Muscle layer of colon (tissue), 2 donors: ENCODE results near the gene TPX2.

ENCODE experiments used
- H3K27ac ChIP-seq: one replicate; pipeline ENCODE4 v1.7.0; 2013; ENCODE audit warnings: low read depth, mild to moderate bottlenecking, low read length, moderate library complexity
- H3K27me3 ChIP-seq, 2 donors: one replicate each; pipeline ENCODE4 v1.7.0; 2013; ENCODE audit warnings: low read length in 2 of 2, mild to moderate bottlenecking in 2 of 2; ENCODE audit not compliant: insufficient read depth in 2 of 2, control insufficient read depth in 1 of 2
- H3K36me3 ChIP-seq: one replicate; pipeline ENCODE4 v1.7.0; 2013; ENCODE audit warnings: mild to moderate bottlenecking, low read length; ENCODE audit not compliant: insufficient read depth
- H3K4me1 ChIP-seq: one replicate; pipeline ENCODE4 v1.7.0; 2013; ENCODE audit warnings: mild to moderate bottlenecking, low read length; ENCODE audit not compliant: insufficient read depth
- H3K4me3 ChIP-seq, 2 donors: one replicate each; pipeline ENCODE4 v1.7.0; 2013; ENCODE audit warnings: low read length in 2 of 2, low read depth in 1 of 2, mild to moderate bottlenecking in 1 of 2, moderate library complexity in 1 of 2
- H3K9ac ChIP-seq: one replicate; pipeline ENCODE4 v1.7.0; 2013; ENCODE audit warnings: low read length
- H3K9me3 ChIP-seq: one replicate; pipeline ENCODE4 v1.7.0; 2013; ENCODE audit warnings: mild to moderate bottlenecking, low read length
- donor health status: abdominal sarcoma.
- donor health status: Adenocarcinoma of cecum.

The TPX2 gene

DNA sequence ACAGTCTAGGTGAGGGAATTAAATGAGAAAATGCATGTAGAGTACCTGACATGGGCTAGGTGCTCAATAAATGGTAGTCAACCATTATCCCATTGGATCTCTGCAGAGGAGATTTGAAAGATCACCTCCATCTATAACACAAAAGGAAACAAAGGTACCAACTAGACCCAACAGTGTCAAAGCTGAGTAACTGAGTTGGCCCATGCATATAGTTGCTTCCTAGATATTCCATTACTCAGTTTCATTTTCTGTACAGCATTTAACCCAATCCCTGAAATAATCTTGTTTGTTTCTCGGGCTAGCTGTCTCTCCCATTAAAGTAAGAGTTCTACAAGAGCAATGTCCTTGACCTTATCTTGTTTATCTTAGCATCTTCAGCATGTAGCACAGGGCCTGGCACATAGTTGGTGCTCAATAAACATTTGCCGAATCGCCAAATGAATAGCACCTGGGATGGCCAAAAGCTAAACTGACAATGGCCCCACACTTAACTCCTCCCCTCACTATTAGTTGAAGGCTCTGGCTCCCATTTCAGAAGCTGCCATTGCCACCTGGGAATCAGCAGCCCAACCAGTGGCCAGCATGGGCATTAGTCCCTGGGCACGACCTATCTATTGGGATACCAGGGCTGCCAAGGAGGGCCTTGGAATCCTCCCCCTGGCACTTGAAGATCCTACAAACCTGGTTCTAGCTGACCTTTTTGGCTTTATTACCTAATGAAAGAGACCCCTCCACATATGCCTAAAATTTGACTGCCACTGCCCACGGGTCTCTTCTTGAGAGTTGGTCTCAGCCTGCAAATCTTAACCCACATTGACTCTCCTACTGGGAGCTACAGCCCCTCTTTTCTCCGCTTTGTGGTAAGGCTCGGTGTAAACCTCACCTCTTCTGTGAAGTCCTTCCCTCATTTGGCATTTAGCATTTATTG is 39.0 kb upstream of the TPX2 start:
- Histone ChIP-seq H3K9ac (no peak overlapping the region), H3K4me1 (peaks cover 16% of the 10 kb centered on the region)

DNA sequence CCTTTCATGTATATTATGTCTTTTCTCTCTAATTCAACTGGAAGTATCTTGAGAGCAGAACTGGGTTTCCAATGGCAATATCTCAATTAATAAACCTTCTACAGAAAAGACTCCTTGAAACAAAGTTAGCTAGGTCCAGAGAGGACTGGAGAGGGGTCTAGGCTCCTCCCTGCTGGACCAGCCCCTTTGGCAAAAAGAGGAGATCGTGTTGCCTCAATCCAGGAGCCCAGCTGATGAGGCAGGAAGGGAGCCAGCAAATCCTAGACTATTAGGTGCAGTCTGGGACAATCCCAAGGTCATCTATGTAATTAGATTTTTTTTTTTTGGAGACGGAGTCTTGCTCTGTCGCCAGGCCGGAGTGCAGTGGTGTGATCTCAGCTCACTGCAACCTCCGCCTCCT is 38.3 kb upstream of the TPX2 start:
- Histone ChIP-seq H3K9me3 (no peaks in the 10 kb centered on the region), H3K9ac (no peak overlapping the region), H3K36me3 (no peaks in the 10 kb centered on the region), H3K27ac (no peak overlapping the region), H3K4me3 (no peak overlapping the region), H3K27me3 (no peaks in the 10 kb centered on the region), H3K4me1 (peaks cover 16% of the 10 kb centered on the region)

More for the DNA sequence above, 39.0 kb upstream of the TPX2 start:
- no peaks in the 10 kb centered on the region for H3K36me3 ChIP-seq
- no peaks in the 10 kb centered on the region for H3K9me3 ChIP-seq
- peak overlapping the region; percentile 52 for H3K27ac ChIP-seq
- no peak overlapping the region for H3K4me3 ChIP-seq
- H3K27me3 ChIP-seq: no peaks in the 10 kb centered on the region

DNA sequence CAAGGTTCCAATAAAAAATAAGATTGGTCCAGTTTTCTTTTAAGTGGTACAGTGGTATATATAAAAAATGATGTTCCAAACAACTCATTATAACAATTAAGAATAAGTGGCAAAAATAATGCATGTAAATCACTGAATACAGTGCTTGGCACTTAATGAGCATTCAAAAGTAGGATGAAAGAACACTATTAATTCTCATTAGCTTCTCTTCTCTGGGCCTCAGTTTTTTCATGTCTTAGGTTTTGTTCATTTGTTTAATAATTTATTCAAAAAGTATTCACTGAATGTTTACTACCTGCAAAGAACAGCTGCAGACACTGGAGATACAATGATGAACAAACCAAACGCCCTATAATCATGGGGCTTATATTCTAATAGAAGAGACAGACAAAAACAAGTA is 37.5 kb upstream of the TPX2 start:
- H3K27me3 ChIP-seq: no peaks in the 10 kb centered on the region

DNA sequence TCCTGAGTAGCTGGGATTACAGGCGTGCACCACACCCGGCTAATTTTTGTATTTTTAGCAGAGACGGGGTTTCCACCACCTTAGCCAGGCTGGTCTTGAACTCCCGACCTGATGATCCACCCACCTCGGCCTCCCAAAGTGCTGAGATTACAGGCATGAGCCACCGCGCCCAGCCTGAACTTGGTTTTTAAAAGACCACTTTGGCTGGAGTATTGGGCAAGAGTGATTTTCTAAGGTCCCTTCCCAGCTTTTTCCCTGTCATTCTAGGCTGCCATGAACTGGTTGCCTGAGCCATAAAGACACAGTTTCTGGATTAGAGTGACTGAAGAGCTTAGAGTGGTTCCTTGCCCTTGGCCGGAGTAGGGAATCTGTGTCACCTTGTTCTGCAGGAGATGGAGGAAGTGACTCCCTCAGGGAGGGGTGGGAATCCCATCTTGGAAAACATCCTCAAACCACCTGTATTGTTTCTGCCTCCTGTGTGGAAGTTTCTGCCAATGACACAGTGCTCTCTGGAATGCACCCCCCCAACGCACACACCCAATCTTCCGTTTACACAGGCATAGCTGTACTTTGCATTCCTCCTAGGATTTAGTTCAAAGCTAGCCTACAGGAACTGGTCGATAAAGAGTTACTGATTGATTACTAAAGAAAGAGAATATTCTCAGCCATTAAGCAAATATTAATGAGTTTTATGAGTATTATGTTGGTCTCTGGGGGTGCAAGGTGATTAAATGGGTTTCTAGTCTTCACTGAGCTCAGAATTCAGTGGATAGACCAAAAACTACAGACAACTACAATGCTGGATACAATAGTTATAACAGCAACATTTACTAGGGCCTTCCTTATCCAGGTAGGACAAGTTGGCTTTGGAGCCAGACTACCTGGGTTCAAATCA is 34.6 kb upstream of the TPX2 start:
- peaks cover 22% of the 10 kb centered on the region for H3K4me1 ChIP-seq
- no peaks in the 10 kb centered on the region for H3K27me3 ChIP-seq
- no peaks in the 10 kb centered on the region for H3K9me3 ChIP-seq
- H3K9ac ChIP-seq: no peak overlapping the region
- H3K4me3 ChIP-seq: no peak overlapping the region
- peaks cover 20% of the 10 kb centered on the region for H3K36me3 ChIP-seq
- peak overlapping the region; percentile 21 for H3K27ac ChIP-seq

More for the DNA sequence above, 37.5 kb upstream of the TPX2 start:
- Histone ChIP-seq H3K9ac (no peak overlapping the region), H3K4me3 (no peak overlapping the region), H3K4me1 (peaks cover 16% of the 10 kb centered on the region), H3K9me3 (no peaks in the 10 kb centered on the region), H3K27ac (no peak overlapping the region), H3K36me3 (peaks cover 3% of the 10 kb centered on the region)

DNA sequence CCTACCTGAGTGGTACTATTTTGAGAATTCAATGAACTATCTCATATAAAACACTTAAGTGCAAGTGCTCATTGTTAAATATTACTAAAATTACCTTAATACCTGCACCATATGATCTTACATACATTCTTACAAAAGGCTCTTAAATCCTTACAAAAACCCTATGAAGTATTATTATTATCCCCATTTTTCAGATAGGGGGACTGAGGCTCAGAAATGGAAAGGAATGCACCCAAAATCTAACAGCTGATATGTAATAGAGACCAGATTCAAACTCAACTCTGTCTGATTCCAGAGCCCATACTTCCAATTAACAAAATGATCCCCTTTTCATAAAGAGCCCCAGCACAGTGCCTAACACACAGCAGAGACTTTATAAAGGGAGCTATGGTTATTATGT is 33.9 kb upstream of the TPX2 start:
- no peak overlapping the region for H3K27ac ChIP-seq
- no peaks in the 10 kb centered on the region for H3K27me3 ChIP-seq
- H3K36me3 ChIP-seq: peaks cover 20% of the 10 kb centered on the region
- no peaks in the 10 kb centered on the region for H3K9me3 ChIP-seq
- H3K9ac ChIP-seq: no peak overlapping the region
- H3K4me3 ChIP-seq: no peak overlapping the region
- H3K4me1 ChIP-seq: peaks cover 15% of the 10 kb centered on the region

DNA sequence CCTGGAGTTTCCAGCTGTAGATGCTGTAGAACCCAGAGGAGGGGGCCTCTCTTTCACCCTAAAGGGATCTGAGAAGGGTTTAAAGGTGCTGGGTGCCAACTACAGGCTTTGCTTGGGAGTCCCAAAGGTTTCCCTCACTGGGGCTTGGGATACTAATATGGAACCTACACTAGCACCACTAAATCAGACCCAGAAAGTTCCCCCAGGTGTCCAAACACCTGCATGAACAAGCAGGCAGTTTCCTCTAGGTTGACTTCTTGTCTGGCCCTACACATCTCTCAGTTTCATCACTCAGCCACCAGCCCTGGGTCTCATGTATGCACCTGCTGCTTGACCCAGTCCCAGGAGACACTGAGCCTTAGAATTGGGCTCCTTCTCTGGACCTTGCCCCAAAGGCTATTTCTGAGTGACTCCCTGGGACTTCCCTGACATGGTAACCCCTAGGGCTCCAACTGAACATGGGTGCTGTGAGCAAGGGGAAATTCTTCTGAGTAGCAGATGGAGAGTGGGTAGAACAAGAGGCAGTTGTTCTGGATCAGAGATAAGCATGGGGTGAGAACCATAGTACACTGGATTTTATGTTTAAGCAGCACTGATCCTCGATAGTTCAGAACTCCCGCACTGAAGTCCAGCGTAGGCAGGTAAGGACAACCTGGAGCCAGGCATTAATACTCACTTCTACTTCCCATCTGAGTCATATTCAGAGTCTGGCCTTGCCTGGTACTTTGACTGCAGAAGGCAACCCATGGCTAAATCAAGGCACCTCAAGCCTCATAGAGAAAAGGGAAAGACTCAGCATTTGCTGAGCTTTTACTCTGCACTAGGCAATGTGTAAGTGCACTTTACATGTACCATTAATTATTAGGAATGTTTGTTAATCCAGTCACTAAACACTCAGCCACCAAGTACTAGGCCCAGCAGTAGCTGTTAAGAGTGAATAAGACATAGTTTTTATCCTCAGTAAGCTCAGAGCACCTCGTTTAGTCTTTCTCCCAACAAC is 33.2 kb upstream of the TPX2 start:
- no peaks in the 10 kb centered on the region for H3K9me3 ChIP-seq
- peaks cover 22% of the 10 kb centered on the region for H3K36me3 ChIP-seq
- no peak overlapping the region for H3K9ac ChIP-seq
- peaks cover 10% of the 10 kb centered on the region for H3K4me1 ChIP-seq
- H3K27me3 ChIP-seq: no peaks in the 10 kb centered on the region
- H3K27ac ChIP-seq: no peak overlapping the region
- no peak overlapping the region for H3K4me3 ChIP-seq

DNA sequence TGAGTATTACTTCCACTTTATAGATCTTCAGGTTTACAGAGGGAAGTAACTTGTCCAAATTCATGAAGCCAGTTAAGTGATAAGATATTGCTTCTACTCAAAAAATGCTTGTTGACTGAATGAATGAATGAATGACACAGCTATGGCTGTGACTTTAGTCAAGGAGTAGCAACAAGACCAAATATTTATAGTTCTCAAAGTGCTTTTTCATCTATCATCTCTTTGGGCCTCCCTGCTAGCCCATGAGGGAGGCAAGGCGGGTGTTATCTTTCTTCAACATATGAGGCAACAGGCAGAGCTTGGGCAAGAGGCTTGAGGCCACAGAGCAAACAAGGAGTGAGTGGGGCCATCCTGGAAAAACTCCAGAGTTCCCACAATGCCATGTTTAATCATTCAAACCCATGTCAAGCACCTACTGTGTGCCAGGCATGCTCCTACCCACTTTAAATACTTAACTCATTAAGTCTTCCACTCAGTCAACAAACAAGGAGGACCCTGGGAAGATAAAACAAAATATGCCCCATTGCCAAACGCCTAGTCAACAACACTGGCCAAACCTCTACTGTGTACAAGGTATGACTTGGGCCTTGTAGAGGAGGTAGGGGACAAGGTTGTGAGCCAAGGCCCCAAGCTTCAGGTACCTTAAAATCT is 32.4 kb upstream of the TPX2 start:
- H3K36me3 ChIP-seq: peaks cover 28% of the 10 kb centered on the region

DNA sequence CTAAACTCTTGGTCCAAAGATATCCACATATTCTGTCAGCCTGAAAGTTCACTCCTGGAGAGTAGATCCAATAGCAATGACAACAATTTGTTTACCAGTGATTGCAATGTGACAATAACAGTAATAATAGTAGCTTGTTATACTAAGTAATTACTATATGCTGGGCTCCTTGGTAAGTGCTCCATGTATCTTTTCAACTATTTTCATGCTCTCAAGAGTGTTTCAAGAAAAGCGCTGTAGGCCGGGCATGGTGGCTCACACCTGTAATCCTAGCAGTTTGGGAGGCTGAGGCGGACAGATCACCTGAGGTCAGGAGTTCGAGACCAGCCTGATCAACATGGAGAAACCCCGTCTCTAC is 31.9 kb upstream of the TPX2 start:
- Histone ChIP-seq H3K27ac (no peak overlapping the region), H3K36me3 (peaks cover 28% of the 10 kb centered on the region), H3K4me3 (no peak overlapping the region), H3K9me3 (no peaks in the 10 kb centered on the region), H3K27me3 (no peaks in the 10 kb centered on the region), H3K4me1 (peaks cover 20% of the 10 kb centered on the region), H3K9ac (no peak overlapping the region)

More for the DNA sequence above, 32.4 kb upstream of the TPX2 start:
- H3K4me3 ChIP-seq: no peak overlapping the region
- H3K9ac ChIP-seq: no peak overlapping the region
- H3K9me3 ChIP-seq: no peaks in the 10 kb centered on the region
- no peaks in the 10 kb centered on the region for H3K27me3 ChIP-seq
- no peak overlapping the region for H3K27ac ChIP-seq
- H3K4me1 ChIP-seq: peaks cover 15% of the 10 kb centered on the region

DNA sequence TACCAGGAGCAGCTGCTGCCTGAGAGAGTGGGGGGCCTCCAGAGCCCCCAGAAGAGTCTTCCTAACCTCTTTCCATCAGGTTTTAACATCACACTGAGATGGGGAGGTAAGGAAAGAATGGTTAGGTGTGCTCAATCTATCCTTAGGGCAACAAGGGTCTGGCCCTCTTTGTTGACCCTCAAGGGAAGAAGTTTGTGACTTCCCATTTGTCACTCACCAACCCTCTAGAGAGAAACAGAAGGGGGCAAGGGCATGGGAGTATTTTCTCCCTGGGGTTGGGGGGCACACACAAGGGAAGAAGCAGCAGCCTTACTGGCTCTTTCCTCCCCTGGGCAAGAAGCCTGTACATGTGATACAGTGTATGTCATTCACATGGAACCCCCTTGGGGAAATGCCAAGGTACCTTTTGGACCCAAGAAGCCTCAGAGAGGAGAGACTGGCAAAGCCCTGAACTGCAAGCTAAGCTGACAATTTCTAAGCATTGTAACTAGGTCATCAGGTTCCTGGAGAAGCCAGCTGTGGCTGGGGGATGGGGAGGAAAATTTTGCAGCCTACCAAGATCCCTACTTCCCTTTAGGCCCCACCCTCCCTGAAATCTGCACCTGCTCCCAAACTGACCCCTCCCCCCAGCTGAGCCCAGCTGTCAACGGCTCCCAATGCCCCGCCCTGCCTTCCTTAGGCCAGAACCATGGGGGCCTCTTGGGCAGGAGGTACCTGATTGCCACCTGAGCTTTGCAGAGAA is 30.9 kb upstream of the TPX2 start:
- no peak overlapping the region for H3K27ac ChIP-seq
- no peak overlapping the region for H3K4me3 ChIP-seq
- H3K27me3 ChIP-seq: no peaks in the 10 kb centered on the region
- no peaks in the 10 kb centered on the region for H3K9me3 ChIP-seq
- H3K4me1 ChIP-seq: peaks cover 30% of the 10 kb centered on the region
- no peak overlapping the region for H3K9ac ChIP-seq
- peaks cover 28% of the 10 kb centered on the region for H3K36me3 ChIP-seq
